ENCODE results near the gene LMOD1.
A peak's percentile ranks its signal among the peaks of the same experiment; 100 is the strongest.

DNA sequence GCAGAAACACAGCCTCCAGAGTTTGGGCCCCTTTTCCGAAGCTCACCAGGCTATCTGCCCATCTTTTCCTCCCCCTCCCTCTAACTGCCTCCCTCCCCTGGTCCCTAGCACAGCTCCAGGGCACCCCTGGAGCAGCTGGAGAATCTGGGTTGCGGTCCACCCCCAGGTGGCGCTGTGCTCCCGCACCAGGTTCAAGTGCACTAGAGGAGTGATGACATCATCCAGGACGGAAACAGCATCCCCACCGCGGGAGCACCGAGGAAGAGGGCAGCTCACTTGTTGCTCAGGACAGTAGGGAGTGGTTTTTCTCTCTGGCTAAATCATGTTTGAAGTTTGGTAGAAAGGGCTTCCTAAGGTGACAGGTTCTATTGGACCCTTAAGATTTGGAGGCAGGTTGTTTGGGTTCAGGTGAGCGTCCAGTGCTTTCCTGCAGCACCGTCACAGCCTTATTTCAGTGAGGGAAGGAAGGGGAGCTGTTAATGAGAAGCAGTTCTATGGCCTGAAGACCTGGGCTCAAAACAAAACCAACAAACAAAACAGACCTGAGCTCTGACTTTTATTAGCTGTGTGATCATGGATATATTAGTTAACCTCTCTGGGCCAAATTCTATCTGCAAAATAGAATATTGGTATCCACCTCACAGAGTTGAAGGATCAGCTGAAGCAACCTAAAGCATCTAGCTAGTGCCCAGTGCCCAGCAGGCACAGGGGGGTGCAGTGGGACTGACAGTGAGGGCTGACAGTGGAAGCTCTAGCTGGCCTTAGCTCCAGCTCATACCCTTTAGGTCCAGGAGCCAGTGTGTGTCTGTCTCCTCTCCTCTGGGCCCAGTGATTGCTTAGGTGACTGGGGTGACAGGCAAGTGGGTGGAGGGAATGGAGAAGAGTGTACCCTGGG is 50.2 kb downstream of the LMOD1 start:
- TF ChIP-seq CTCF (IDR thresholded peaks at IDR 0.05) (peak; percentile 87 to 98 (median 91)), POLR2A (IDR thresholded peaks at IDR 0.05) (peak in 1 of 2 donors; percentile 38), EP300 (IDR thresholded peaks at IDR 0.05) (peak in 1 of 2 donors; percentile 88)
